H1 (cell line): Measurements from ENCODE around the gene CADM1.

Source experiments
- CHD1 ChIP-seq: IDR thresholded peaks from 2 replicates; pipeline ENCODE4 v1.6.1; 2012; ENCODE audit warnings: low read depth, low read length, improper control_type of control experiment
- EP300 ChIP-seq, 2 experiments: IDR thresholded peaks; 1 replicate in 1 of 2; 2 replicates in 1 of 2; pipeline ENCODE4 v1.6.1; 2011 to 2012; ENCODE audit warnings: low read depth in 2 of 2, low read length in 2 of 2, mild to moderate bottlenecking in 2 of 2, borderline replicate concordance in 1 of 2, inconsistent platforms in 1 of 2, moderate library complexity in 1 of 2
- GABPA ChIP-seq: IDR thresholded peaks from 2 replicates; pipeline ENCODE4 v1.6.1; 2011; ENCODE audit warnings: mild to moderate bottlenecking, low read length, moderate library complexity, borderline replicate concordance; ENCODE audit not compliant: insufficient read depth
- POLR2A ChIP-seq, 2 experiments: IDR thresholded peaks; 1 replicate in 1 of 2; 2 replicates in 1 of 2; pipeline ENCODE4 v1.6.1; 2011; ENCODE audit warnings: low read depth in 2 of 2, low read length in 2 of 2, mild to moderate bottlenecking in 2 of 2; ENCODE audit errors: control extremely low read depth in 1 of 2
- POLR2AphosphoS5 ChIP-seq: IDR thresholded peaks from 2 replicates; pipeline ENCODE4 v1.6.1; 2011; ENCODE audit warnings: low read depth, low read length
- RFX5 ChIP-seq: IDR thresholded peaks from 2 replicates; pipeline ENCODE4 v1.6.1; 2011; ENCODE audit warnings: low read depth, low read length, improper control_type of control experiment, borderline replicate concordance
- SUZ12 ChIP-seq: fragments of 200-600 bp; sonication (generic); IDR thresholded peaks from 2 replicates; pipeline ENCODE4 v1.6.1; 2012; ENCODE audit warnings: mild to moderate bottlenecking, inconsistent platforms, low read length, moderate library complexity, mixed read lengths
- TF ChIP-seq, protein P1 (sequence below): IDR thresholded peaks from 2 replicates; pipeline ENCODE4 v1.6.1; 2012; ENCODE audit warnings: inconsistent platforms
- TF ChIP-seq, protein P2 (sequence below), 3 experiments: IDR thresholded peaks; 1 replicate in 2 of 3; 2 replicates in 1 of 3; pipeline versions ENCODE4 v1.5.1 to v1.6.1; 2011; ENCODE audit warnings: low read length in 3 of 3, mild to moderate bottlenecking in 3 of 3, inconsistent platforms in 2 of 3, low read depth in 1 of 3, moderate library complexity in 1 of 3; ENCODE audit not compliant: insufficient read depth in 1 of 3; ENCODE audit errors: control extremely low read depth in 1 of 3

DNA sequence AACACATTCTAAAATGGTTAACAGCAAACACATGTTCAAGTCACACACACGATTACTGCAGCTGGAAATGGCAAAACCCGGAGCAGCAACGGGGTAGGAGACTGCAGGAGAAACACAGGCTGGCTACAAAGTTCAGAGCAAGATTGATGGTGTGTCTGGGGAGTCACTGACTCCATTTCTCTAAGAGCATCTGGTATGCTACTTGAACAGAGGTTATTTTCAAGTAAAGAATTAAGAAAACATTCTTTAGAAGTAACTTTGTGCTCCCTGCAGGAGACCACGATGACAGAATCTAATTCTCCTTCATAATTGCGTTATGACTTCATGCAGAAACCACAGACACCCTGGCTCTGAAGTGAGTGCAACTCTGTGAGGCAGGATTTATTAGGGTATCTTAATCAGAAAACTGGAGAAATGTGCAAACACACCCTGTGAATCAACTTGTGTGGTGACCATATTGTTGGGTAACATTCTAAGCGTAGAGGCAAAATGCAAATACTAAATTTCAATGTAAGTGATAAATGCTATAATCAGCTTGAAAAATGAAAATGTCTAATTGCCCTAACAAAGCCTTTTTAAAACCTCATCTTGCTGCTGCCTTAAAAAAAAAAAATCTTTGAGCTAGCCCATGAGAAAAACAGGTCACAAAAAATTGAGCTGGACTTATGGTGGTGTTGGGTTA is 303.0 kb downstream of the CADM1 start:
- TF ChIP-seq POLR2AphosphoS5 (no peak), EP300 (IDR thresholded peaks at IDR 0.05; ENCODE audit: borderline replicate concordance in 1 of 2, low read depth in 2 of 2, low read length in 2 of 2) (no peak), POLR2A (IDR thresholded peaks at IDR 0.05; ENCODE audit: control extremely low read depth in 1 of 2, low read depth in 2 of 2, low read length in 2 of 2) (no peak), CHD1 (no peak), GABPA (no peak), SUZ12 (no peak), RFX5 (no peak)
- TF ChIP-seq, protein P1, sequence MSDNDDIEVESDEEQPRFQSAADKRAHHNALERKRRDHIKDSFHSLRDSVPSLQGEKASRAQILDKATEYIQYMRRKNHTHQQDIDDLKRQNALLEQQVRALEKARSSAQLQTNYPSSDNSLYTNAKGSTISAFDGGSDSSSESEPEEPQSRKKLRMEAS = no peak
- TF ChIP-seq, protein P2, sequence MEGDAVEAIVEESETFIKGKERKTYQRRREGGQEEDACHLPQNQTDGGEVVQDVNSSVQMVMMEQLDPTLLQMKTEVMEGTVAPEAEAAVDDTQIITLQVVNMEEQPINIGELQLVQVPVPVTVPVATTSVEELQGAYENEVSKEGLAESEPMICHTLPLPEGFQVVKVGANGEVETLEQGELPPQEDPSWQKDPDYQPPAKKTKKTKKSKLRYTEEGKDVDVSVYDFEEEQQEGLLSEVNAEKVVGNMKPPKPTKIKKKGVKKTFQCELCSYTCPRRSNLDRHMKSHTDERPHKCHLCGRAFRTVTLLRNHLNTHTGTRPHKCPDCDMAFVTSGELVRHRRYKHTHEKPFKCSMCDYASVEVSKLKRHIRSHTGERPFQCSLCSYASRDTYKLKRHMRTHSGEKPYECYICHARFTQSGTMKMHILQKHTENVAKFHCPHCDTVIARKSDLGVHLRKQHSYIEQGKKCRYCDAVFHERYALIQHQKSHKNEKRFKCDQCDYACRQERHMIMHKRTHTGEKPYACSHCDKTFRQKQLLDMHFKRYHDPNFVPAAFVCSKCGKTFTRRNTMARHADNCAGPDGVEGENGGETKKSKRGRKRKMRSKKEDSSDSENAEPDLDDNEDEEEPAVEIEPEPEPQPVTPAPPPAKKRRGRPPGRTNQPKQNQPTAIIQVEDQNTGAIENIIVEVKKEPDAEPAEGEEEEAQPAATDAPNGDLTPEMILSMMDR (IDR thresholded peaks at IDR 0.05; ENCODE audit: control extremely low read depth in 1 of 3, insufficient read depth in 1 of 3, low read depth in 1 of 3, low read length in 3 of 3) = no peak
